ENCODE measurements around the gene CFLAR. TPM values are rescaled to one million over a fixed set of nuclear protein-coding genes. Genes with fewer than 3 reads are reported as not detected.
A peak's percentile ranks its signal among the peaks of the same experiment; 100 is the strongest.
"Not testable (repeated sequence)": the region's sequence is repeated elsewhere in the genome, so short reads cannot be mapped to it uniquely, and the experiment has no call there.

Gene CFLAR
- total RNA-seq, 4 donors from 2014 or later: 176 to 217 (median 201) TPM

DNA sequence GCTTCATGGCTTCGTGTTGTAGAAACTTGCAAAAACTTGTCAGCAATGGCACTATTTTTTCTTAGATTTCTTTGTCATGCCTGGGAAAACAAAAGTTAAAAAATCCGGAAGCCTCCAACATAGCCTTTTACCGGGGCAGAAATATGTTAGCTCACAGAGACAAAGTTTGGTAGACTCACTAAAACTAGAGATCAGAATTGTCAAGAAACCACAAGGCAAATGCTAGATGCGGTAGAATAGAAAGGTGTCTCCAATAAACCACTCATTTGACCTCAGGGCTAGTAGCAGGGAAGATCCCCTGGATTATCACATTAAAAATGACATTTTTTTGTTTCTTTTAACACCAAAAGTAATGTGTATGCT is 67.4 kb downstream of the CFLAR start:
- intact Hi-C loops (cut with DNase I; ENCODE audit: low total_unique reads): no loop called here

DNA sequence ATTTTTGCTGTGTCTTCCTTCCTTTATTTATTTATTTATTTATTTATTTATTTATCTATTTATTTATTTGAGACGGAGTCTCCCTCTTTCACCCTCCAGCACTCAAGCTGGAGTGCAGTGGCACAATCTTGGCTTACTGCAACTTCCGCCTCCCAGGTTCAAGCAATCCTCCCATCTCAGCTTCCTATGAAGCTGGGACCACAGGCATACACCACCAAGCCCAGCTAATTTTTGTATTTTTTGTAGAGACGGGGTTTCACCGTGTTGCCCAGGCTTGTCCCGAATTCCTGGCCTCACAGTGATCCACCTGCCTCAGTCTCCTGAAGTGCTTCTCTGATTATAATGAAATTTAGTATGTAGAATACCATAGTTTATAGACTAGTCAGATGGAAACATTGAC is 67.9 kb downstream of the CFLAR start:
- H3K4me3 ChIP-seq: peak overlapping the region in 1 of 2 donors; percentile 31
- H3K27me3 ChIP-seq; H3K9me3 ChIP-seq; DNase-seq; H3K36me3 ChIP-seq; intact Hi-C loops (cut with DNase I; ENCODE audit: low total_unique reads); H3K4me1 ChIP-seq: not testable (repeated sequence)
- peak overlapping the region in 1 of 2 donors; percentile 73 for H3K27ac ChIP-seq

More for the DNA sequence above, 67.4 kb downstream of the CFLAR start:
- Histone ChIP-seq H3K4me1 (no peaks in the 10 kb centered on the region), H3K4me3 (peak overlapping the region; percentile 15 to 31), H3K36me3 (no peaks in the 10 kb centered on the region), H3K27ac (peak overlapping the region; percentile 11 to 73), H3K9me3 (no peaks in the 10 kb centered on the region), H3K27me3 (no peaks in the 10 kb centered on the region)
- TF ChIP-seq, protein P1, sequence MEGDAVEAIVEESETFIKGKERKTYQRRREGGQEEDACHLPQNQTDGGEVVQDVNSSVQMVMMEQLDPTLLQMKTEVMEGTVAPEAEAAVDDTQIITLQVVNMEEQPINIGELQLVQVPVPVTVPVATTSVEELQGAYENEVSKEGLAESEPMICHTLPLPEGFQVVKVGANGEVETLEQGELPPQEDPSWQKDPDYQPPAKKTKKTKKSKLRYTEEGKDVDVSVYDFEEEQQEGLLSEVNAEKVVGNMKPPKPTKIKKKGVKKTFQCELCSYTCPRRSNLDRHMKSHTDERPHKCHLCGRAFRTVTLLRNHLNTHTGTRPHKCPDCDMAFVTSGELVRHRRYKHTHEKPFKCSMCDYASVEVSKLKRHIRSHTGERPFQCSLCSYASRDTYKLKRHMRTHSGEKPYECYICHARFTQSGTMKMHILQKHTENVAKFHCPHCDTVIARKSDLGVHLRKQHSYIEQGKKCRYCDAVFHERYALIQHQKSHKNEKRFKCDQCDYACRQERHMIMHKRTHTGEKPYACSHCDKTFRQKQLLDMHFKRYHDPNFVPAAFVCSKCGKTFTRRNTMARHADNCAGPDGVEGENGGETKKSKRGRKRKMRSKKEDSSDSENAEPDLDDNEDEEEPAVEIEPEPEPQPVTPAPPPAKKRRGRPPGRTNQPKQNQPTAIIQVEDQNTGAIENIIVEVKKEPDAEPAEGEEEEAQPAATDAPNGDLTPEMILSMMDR (IDR thresholded peaks at IDR 0.05): no peak
- no peak for TF ChIP-seq POLR2A (IDR thresholded peaks at IDR 0.05)
- DNase-seq: no peak

DNA sequence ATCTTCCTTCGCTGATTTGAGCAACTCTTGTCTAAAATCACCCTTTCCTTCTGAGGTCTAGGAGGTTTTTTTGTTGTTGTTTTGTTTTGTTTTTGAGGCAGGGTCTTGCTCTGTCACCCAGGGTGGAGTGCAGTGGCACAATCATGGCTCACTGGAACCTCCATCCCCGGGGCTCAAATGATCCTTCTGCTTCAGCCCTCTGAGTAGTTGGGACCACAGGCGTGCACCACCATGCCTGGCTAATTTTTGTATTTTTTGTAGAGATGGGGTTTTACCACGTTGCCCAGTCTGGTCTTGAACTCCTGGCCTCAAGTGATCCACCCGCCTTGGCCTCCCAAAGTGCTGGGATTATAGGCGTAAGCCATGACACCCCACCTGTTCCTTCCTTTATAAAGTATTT is 68.3 kb downstream of the CFLAR start:
- peak overlapping the region in 1 of 2 donors; percentile 73 for H3K27ac ChIP-seq
- DNase-seq; H3K4me1 ChIP-seq; H3K4me3 ChIP-seq; H3K27me3 ChIP-seq; H3K36me3 ChIP-seq; intact Hi-C loops (cut with DNase I; ENCODE audit: low total_unique reads); H3K9me3 ChIP-seq: not testable (repeated sequence)

DNA sequence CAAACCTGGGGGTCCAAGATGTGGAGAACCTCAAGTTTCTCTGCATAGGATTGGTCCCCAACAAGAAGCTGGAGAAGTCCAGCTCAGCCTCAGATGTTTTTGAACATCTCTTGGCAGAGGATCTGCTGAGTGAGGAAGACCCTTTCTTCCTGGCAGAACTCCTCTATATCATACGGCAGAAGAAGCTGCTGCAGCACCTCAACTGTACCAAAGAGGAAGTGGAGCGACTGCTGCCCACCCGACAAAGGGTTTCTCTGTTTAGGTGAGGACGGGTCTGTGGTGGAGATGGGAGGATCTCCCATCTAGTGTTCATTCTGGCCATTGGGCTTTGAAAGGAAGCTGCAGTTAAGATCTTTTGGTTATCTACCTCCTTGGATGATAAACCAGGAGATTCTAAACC is 69.9 kb downstream of the CFLAR start:
- Histone ChIP-seq H3K36me3 (no peaks in the 10 kb centered on the region), H3K27me3 (no peaks in the 10 kb centered on the region), H3K9me3 (no peaks in the 10 kb centered on the region), H3K4me1 (no peaks in the 10 kb centered on the region), H3K27ac (peak overlapping the region in 1 of 2 donors; percentile 73), H3K4me3 (no peak overlapping the region)
- DNase-seq: no peak
- no peak for TF ChIP-seq POLR2A (IDR thresholded peaks at IDR 0.05)
- TF ChIP-seq, protein P1 (IDR thresholded peaks at IDR 0.05): no peak
- intact Hi-C loops (cut with DNase I; ENCODE audit: low total_unique reads): no loop called here

DNA sequence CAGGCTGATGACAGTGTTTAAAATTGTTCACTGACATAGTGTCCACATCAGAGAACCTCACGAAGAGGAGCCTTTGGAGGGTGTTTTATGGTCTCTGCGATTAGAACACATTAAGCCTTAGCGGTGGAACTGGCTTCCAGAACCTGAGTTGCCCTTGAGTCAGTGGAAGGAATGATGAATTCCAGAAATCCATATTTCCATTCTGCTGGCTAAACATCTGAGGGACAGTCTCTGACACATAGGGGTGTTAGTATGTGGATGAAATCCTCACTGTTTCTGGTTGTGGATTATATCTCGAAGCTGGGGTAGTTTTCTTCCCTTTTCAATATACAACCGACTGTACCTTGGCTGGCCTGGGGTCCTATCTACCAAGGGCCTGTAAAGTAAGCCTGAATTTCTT is 71.0 kb downstream of the CFLAR start:
- DNase-seq: no peak
- Histone ChIP-seq H3K27ac (no peak overlapping the region), H3K4me3 (no peak overlapping the region), H3K9me3 (no peaks in the 10 kb centered on the region), H3K4me1 (no peaks in the 10 kb centered on the region), H3K27me3 (no peaks in the 10 kb centered on the region), H3K36me3 (no peaks in the 10 kb centered on the region)
- intact Hi-C loops (cut with DNase I; ENCODE audit: low total_unique reads): no loop called here
- TF ChIP-seq, protein P1 (IDR thresholded peaks at IDR 0.05): no peak
- TF ChIP-seq POLR2A (IDR thresholded peaks at IDR 0.05): no peak

DNA sequence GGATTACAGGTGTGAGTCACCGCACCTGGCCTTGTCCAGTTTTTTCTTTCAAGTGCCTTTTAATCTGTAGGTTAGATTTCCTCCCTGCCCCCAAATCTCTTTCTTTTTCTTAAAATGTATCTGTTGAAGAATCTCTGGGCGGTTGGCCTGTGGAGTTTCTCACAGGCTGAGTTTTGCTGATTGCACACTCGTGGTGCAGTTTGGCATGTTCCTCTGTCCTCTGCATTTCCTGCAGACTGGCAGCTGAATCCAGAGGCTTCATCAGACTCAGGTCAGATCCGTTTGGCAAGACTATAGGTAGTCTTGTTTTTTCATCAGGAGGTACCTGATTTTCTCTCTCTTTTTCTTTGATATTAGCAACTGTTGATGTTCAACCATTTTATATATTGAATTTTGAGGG is 72.5 kb downstream of the CFLAR start:
- intact Hi-C loops (cut with DNase I; ENCODE audit: low total_unique reads): no loop called here
- Histone ChIP-seq H3K4me3 (no peak overlapping the region), H3K4me1 (no peaks in the 10 kb centered on the region), H3K27ac (no peak overlapping the region), H3K9me3 (no peaks in the 10 kb centered on the region), H3K36me3 (no peaks in the 10 kb centered on the region), H3K27me3 (no peaks in the 10 kb centered on the region)
- DNase-seq: no peak
- TF ChIP-seq, protein P1 (IDR thresholded peaks at IDR 0.05): no peak
- no peak for TF ChIP-seq POLR2A (IDR thresholded peaks at IDR 0.05)

Data from uterus (tissue), 4 donors.